K562 (cell line): ENCODE measurements around the gene CD37. TPM values are rescaled to one million over a fixed set of nuclear protein-coding genes. Genes with fewer than 3 reads are reported as not detected.
A peak's percentile ranks its signal among the peaks of the same experiment; 100 is the strongest.

Experiments
- EP300 ChIP-seq: IDR thresholded peaks from 2 replicates; pipeline ENCODE4 v1.6.1; 2012; ENCODE audit warnings: low read length, improper control_type of control experiment
- KDM4B ChIP-seq, 2 experiments: fragments of 450-650 bp in 1 of 2; sonication (generic) in 1 of 2; IDR thresholded peaks; 2 replicates each; pipeline ENCODE4 v1.6.1; 2016 to 2017; ENCODE audit warnings: borderline replicate concordance in 2 of 2, antibody characterized with exemption in 1 of 2, low read depth in 1 of 2, mild to moderate bottlenecking in 1 of 2
- MGA ChIP-seq: fragments of 450-650 bp; IDR thresholded peaks from 2 replicates; pipeline ENCODE4 v1.6.1; 2016; ENCODE audit warnings: mild to moderate bottlenecking, moderate library complexity
- MLX ChIP-seq, 2 experiments: fragments of 450-650 bp in 1 of 2; sonication (generic) in 1 of 2; formaldehyde crosslinking; conservative IDR thresholded peaks; 2 replicates each; pipeline versions ENCODE4 v1.4.0 to v1.8.1; 2020 to 2022; ENCODE audit warnings: mild to moderate bottlenecking in 1 of 2, missing genetic modification reagents in 1 of 2
- NR2C2 ChIP-seq, 2 experiments: fragments of 200-800 bp in 1 of 2; sonication (Bioruptor generic) in 1 of 2; sonication (generic) in 1 of 2; formaldehyde crosslinking in 1 of 2; IDR thresholded peaks; 2 replicates each; pipeline versions ENCODE4 v1.6.1 to v1.8.0; 2016 to 2022; ENCODE audit warnings: mild to moderate bottlenecking in 1 of 2, missing compliant biosample characterization in 1 of 2, missing genetic modification characterization in 1 of 2, missing genetic modification reagents in 1 of 2
- PATZ1 ChIP-seq: fragments of 250-450 bp; sonication (Bioruptor Pico); IDR thresholded peaks from 2 replicates; pipeline ENCODE4 v1.5.0; 2020; ENCODE audit warnings: mild to moderate bottlenecking, borderline replicate concordance
- RNF2 ChIP-seq: sonication (generic); IDR thresholded peaks from 2 replicates; pipeline ENCODE4 v1.6.1; 2016
- TSC22D4 ChIP-seq: fragments of 450-650 bp; IDR thresholded peaks from 2 replicates; pipeline ENCODE4 v1.6.1; 2016; ENCODE audit warnings: missing genetic modification characterization, missing biosample characterization, control low read depth
- WHSC1 ChIP-seq: IDR thresholded peaks from one replicate; pipeline ENCODE4 v1.6.1; 2012; ENCODE audit warnings: low read length, control low read depth, inconsistent platforms
- XRCC3 ChIP-seq: fragments of 450-650 bp; IDR thresholded peaks from 2 replicates; pipeline ENCODE4 v1.6.1; 2017; ENCODE audit warnings: mild to moderate bottlenecking, moderate library complexity
- ZFP30 ChIP-seq: fragments of 250-450 bp; sonication (Bioruptor Pico); IDR thresholded peaks from 2 replicates; pipeline ENCODE4 v1.8.0; 2022; ENCODE audit warnings: moderate library complexity, mild to moderate bottlenecking, inconsistent platforms, borderline replicate concordance
- ZNF239 ChIP-seq: fragments of 250-450 bp; sonication (Bioruptor Pico); IDR thresholded peaks from 2 replicates; pipeline ENCODE4 v1.4.0; 2020; ENCODE audit warnings: mild to moderate bottlenecking
- ZNF76 ChIP-seq: fragments of 250-450 bp; sonication (Bioruptor Pico); IDR thresholded peaks from 2 replicates; pipeline ENCODE4 v1.4.0; 2020; ENCODE audit warnings: mild to moderate bottlenecking, moderate library complexity, borderline replicate concordance
- polyA plus RNA-seq, 8 experiments: library from polyadenylated mRNA; depleted of rRNA in 4 of 8; stranded (reverse) in 5 of 8; unstranded in 3 of 8; fragments of >200 nt; fragmentation: Nextera tagmentation in 2 of 8; fragmentation: Illumina TruSeq in 1 of 8; extraction: Ambion mirVana in 2 of 8; extraction: Trizol in 1 of 8; gene quantifications; 2 replicates each; pipeline versions ENCODE4 v1.2.1 to v1.2.3, GENCODE V29; 2011 to 2014; ENCODE audit warnings: inconsistent platforms in 1 of 8, missing spikeins in 1 of 8
- total RNA-seq, 7 experiments: library from RNA; depleted of rRNA in 6 of 7; stranded (reverse); fragments of >200 nt in 6 of 7; fragmentation: Illumina TruSeq in 2 of 7; extraction: Trizol in 2 of 7; gene quantifications; 2 replicates each; pipeline versions ENCODE4 v1.2.1 to v1.2.3, GENCODE V29; 2011 to 2021; ENCODE audit warnings: low replicate concordance in 1 of 7

CD37 gene
- total and polyA plus RNA-seq, 9 of the 15 experiments (the other 6 are each of a cell fraction or from before 2014, with no cell fraction given), result 2.5 to 19.0 (median 7.4) TPM

- TF ChIP-seq MLX (CRISPR knock-in tag; conservative IDR thresholded peaks at IDR 0.05), result no peak
- TF ChIP-seq MGA, result peak; percentile 95
- TF ChIP-seq TSC22D4 (tag), result no peak
- no peak for TF ChIP-seq ZFP30 (CRISPR knock-in tag)
- TF ChIP-seq KDM4B (IDR thresholded peaks at IDR 0.05; ENCODE audit: borderline replicate concordance in 2 of 2, low read depth in 1 of 2), result no peak
- no peak for TF ChIP-seq ZNF239
- TF ChIP-seq RNF2, result peak; percentile 75; the same call in 1 of the 2 replicates
- no peak for TF ChIP-seq ZNF76 (CRISPR knock-in tag)
- TF ChIP-seq EP300, result no peak
- TF ChIP-seq PATZ1 (CRISPR knock-in tag), result no peak
- no peak for TF ChIP-seq XRCC3
- no peak for TF ChIP-seq WHSC1
- no peak for TF ChIP-seq NR2C2 (CRISPR knock-in tag; IDR thresholded peaks at IDR 0.05)
- no peak for TF ChIP-seq NR2C2 (tag; IDR thresholded peaks at IDR 0.05)
Observed at GRCh38 chr19:49387936-49388372, 52.7 kb downstream of the CD37 start, which contains the start of gene KASH5 (continued).
